Measurements from ENCODE around the gene ERFE. TPM values are rescaled to one million over a fixed set of nuclear protein-coding genes. Genes with fewer than 3 reads are reported as not detected.

Gene ERFE
- total RNA-seq, 1 experiment from 2014 or later: 9.7 TPM

DNA sequence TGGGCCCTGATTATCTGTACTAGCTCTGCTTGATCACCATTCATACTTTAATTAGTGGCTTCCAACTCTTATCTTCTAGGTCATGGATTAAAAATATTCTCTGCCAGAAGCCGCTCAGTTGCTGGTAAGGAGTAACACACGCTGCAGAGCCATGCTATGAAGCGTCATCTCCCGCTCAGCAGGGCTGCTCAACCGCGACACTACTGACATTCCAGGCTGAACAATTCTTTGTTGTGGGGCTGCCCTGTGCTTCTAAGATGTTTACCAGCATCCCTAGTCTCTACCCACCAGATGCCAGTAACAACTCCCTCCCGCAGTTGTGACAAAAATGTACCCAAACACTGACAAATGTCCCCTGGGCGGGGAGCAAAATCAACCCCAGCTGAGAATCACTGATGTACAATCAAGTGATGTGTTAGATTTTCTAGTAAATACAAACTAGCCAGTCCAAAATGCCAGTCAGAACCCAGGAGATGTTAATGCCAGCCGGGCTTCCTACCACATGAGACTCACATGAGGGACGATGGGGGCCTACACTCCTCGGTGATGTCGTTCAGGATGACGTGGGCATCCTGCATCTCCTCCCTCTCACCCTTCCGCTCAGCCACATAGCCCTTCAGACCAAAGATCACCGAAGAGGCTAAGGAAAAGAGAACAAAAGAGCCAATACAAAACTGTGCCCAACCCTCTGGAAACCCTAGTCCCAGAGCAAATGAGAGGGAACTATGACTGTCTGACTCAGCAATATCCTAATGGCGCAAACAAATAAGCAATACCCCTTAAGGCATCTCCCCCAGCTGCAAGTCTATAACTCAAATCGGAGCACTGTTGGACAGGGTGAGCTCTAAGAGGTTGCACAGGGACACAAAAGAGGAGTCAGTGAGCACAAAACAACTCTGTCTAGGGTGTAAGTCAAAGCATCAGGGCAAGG is 29.1 kb downstream of the ERFE start:
- no peaks in the 10 kb centered on the region for H3K9me3 ChIP-seq (ENCODE audit: insufficient read depth, low read depth)
- no TSS peak for BruUV-seq (replicated peaks)
- H3K4me3 ChIP-seq: no peak overlapping the region
- H2AFZ ChIP-seq: no peak overlapping the region
- no peak for TF ChIP-seq EZH2 (IDR thresholded peaks at IDR 0.05; ENCODE audit: low read depth)
- TF ChIP-seq, protein P1, sequence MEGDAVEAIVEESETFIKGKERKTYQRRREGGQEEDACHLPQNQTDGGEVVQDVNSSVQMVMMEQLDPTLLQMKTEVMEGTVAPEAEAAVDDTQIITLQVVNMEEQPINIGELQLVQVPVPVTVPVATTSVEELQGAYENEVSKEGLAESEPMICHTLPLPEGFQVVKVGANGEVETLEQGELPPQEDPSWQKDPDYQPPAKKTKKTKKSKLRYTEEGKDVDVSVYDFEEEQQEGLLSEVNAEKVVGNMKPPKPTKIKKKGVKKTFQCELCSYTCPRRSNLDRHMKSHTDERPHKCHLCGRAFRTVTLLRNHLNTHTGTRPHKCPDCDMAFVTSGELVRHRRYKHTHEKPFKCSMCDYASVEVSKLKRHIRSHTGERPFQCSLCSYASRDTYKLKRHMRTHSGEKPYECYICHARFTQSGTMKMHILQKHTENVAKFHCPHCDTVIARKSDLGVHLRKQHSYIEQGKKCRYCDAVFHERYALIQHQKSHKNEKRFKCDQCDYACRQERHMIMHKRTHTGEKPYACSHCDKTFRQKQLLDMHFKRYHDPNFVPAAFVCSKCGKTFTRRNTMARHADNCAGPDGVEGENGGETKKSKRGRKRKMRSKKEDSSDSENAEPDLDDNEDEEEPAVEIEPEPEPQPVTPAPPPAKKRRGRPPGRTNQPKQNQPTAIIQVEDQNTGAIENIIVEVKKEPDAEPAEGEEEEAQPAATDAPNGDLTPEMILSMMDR (conservative IDR thresholded peaks at IDR 0.05): no peak
- no peak for DNase-seq
- no peaks in the 10 kb centered on the region for H3K9me2 ChIP-seq (ENCODE audit: insufficient read depth)
- intact Hi-C loops (cut with micrococcal nuclease; ENCODE audit: unreplicated experiment): loop anchor here (10.0 kb wide), 1 partner anchor 123 kb away; the partner anchor contains the start of gene SCLY
- no peaks in the 10 kb centered on the region for H3K27me3 ChIP-seq (ENCODE audit: insufficient read depth, low read depth)
- H3K4me2 ChIP-seq: no peak overlapping the region
- H3F3A ChIP-seq (ENCODE audit: insufficient read depth, low read depth): 0 out of 2 replicates have a peak, but pooled peaks cover 9% of the 10 kb centered on the region
- H3K36me3 ChIP-seq (ENCODE audit: low read depth): peaks cover 31% of the 10 kb centered on the region
- H3K4me1 ChIP-seq (replicated peaks; ENCODE audit: insufficient read depth): no peaks in the 10 kb centered on the region
- POLR2A ChIA-PET (ENCODE audit: unreplicated experiment): no interaction called here
- H4K20me1 ChIP-seq (ENCODE audit: insufficient read depth): peaks cover 13% of the 10 kb centered on the region; the same call in 1 of the 2 replicates
- H3K79me2 ChIP-seq (ENCODE audit: low read depth): no peaks in the 10 kb centered on the region
- no peak overlapping the region for H3K27ac ChIP-seq
- CTCF ChIA-PET: interaction anchor here (0.6 kb wide), 1 partner anchor 146 kb away, joined by 3 read pairs; no protein-coding TSS in a partner anchor

- peaks cover 11% of the 10 kb centered on the region for H3K79me2 ChIP-seq (ENCODE audit: low read depth)
- peaks cover 26% of the 10 kb centered on the region for H3K36me3 ChIP-seq (ENCODE audit: low read depth)
- TF ChIP-seq EZH2 (IDR thresholded peaks at IDR 0.05; ENCODE audit: low read depth): no peak
- TF ChIP-seq, protein P1 (conservative IDR thresholded peaks at IDR 0.05): no peak
- H2AFZ ChIP-seq: no peak overlapping the region
- H3K27ac ChIP-seq: no peak overlapping the region
- intact Hi-C loops (cut with micrococcal nuclease; ENCODE audit: unreplicated experiment): no loop called here
- BruUV-seq (replicated peaks): no TSS peak
- no peaks in the 10 kb centered on the region for H3K9me2 ChIP-seq (ENCODE audit: insufficient read depth)
- no peaks in the 10 kb centered on the region for H3K9me3 ChIP-seq (ENCODE audit: insufficient read depth, low read depth)
- H3K4me3 ChIP-seq: no peak overlapping the region
- peaks cover 21% of the 10 kb centered on the region for H4K20me1 ChIP-seq (ENCODE audit: insufficient read depth)
- no peak overlapping the region for H3K4me2 ChIP-seq
- ChIA-PET CTCF (no interaction called here), POLR2A (ENCODE audit: unreplicated experiment) (no interaction called here)
- no peak for DNase-seq
- no peaks in the 10 kb centered on the region for H3K27me3 ChIP-seq (ENCODE audit: insufficient read depth, low read depth)
- H3F3A ChIP-seq (ENCODE audit: insufficient read depth, low read depth): peaks cover 12% of the 10 kb centered on the region; the same call in 1 of the 2 replicates
- H3K4me1 ChIP-seq (replicated peaks; ENCODE audit: insufficient read depth): no peaks in the 10 kb centered on the region
Measured at GRCh38 chr2:238190445-238190844, 31.7 kb downstream of the ERFE start.

- peaks cover 47% of the 10 kb centered on the region for H4K20me1 ChIP-seq (ENCODE audit: insufficient read depth)
- no peaks in the 10 kb centered on the region; the same call in 1 of the 2 replicates for H3K9me3 ChIP-seq (ENCODE audit: insufficient read depth, low read depth)
- peak overlapping the region; percentile 79; the same call in 1 of the 2 replicates for H2AFZ ChIP-seq
- peaks cover 13% of the 10 kb centered on the region for H3K27me3 ChIP-seq (ENCODE audit: insufficient read depth, low read depth)
- BruUV-seq (replicated peaks): TSS peak; percentile 45
- ChIA-PET POLR2A (ENCODE audit: unreplicated experiment) (interaction anchor here (0.7 kb wide), 1 partner anchor 39 kb away, joined by 28 read pairs; no protein-coding TSS in a partner anchor), CTCF (interaction anchor here (0.9 kb wide), 1 partner anchor 76 kb away, joined by 3 read pairs; no protein-coding TSS in a partner anchor)
- H3K79me2 ChIP-seq (ENCODE audit: low read depth): peaks cover 60% of the 10 kb centered on the region
- H3K4me1 ChIP-seq (replicated peaks; ENCODE audit: insufficient read depth): peaks cover 33% of the 10 kb centered on the region
- H3K4me2 ChIP-seq: peak overlapping the region; percentile 99
- intact Hi-C loops (cut with micrococcal nuclease; ENCODE audit: unreplicated experiment): no loop called here
- TF ChIP-seq, protein P1 (conservative IDR thresholded peaks at IDR 0.05): no peak
- no peak for TF ChIP-seq EZH2 (IDR thresholded peaks at IDR 0.05; ENCODE audit: low read depth)
- H3K9me2 ChIP-seq (ENCODE audit: insufficient read depth): no peaks in the 10 kb centered on the region
- peaks cover 4% of the 10 kb centered on the region; the same call in 1 of the 2 replicates for H3K36me3 ChIP-seq (ENCODE audit: low read depth)
- peak overlapping the region; percentile 92 for H3K4me3 ChIP-seq
- H3F3A ChIP-seq (ENCODE audit: insufficient read depth, low read depth): peaks cover 16% of the 10 kb centered on the region; the same call in 1 of the 2 replicates
- DNase-seq: no peak
- H3K27ac ChIP-seq: no peak overlapping the region
Measured at GRCh38 chr2:238202326-238203093, 43.7 kb downstream of the ERFE start.
